A375 (cell line): ENCODE results near the gene G6PC3. TPM values are rescaled to one million over a fixed set of nuclear protein-coding genes. Genes with fewer than 3 reads are reported as not detected.
A peak's percentile ranks its signal among the peaks of the same experiment; 100 is the strongest.

Source experiments
- small RNA-seq: library from RNA; depleted of rRNA; stranded (forward); fragments of <200 nt; gene quantifications from one replicate; pipeline ENCODE3, GENCODE V24; 2014
- total RNA-seq: library from RNA; depleted of rRNA; stranded (reverse); fragments of >200 nt; shearing (Covaris generic); gene quantifications from 2 replicates; pipeline ENCODE4 v1.2.3, GENCODE V29; 2014; rRNA removed

Gene G6PC3
- total RNA-seq = 67.5 and 80.3 TPM in 2 replicates

GRCh38 chr17:44070455-44071197 is at the start of gene G6PC3:
Gene G6PC3, plus strand, starts transcription at chr17:44070735. Its CDS starts 231 bp downstream, at chr17:44070966.

GRCh38 chr17:44066204-44066930 is 4.2 kb upstream of the G6PC3 start, which contains the start of gene LSM12:
Gene LSM12, minus strand, starts transcription at chr17:44066671. Its CDS starts 84 bp downstream, at chr17:44066587.

GRCh38 chr17:44123356-44124117 is 53.0 kb downstream of the G6PC3 start, which contains the start of gene HDAC5:
Gene HDAC5, minus strand, starts transcription at chr17:44123641. Its CDS starts 6,126 bp downstream, at chr17:44117515.

Small RNAs within 50 kb of the gene (small RNA-seq; reads per million reads assigned to genes)
- gene RF00012 = 0.54 reads per million, percentile 29 among the genes with 10 or more reads in this experiment

Other genes with a start within 250 kb of the G6PC3 start
- gene MPP3, start 237.6 kb upstream of the G6PC3 start, total RNA-seq = 12.7 and 19.9 TPM in 2 replicates
- not detected in 2 replicates for gene CD300LG, start 223.6 kb upstream of the G6PC3 start, total RNA-seq
- gene MPP2, start 163.2 kb upstream of the G6PC3 start, total RNA-seq = 3.6 and 5.7 TPM in 2 replicates
- not detected in 2 replicates for gene PPY, start 128.3 kb upstream of the G6PC3 start, total RNA-seq
- not detected in 2 replicates for gene PYY, start 116.8 kb upstream of the G6PC3 start, total RNA-seq
- gene NAGS, start 66.1 kb upstream of the G6PC3 start, total RNA-seq = 0.96 and 0.98 TPM in 2 replicates
- 56.5 and 61.0 TPM in 2 replicates for gene TMEM101, start 55.8 kb upstream of the G6PC3 start, total RNA-seq
- 57.1 and 72.5 TPM in 2 replicates for gene LSM12, start 4.1 kb upstream of the G6PC3 start, total RNA-seq
- 62.8 and 63.2 TPM in 2 replicates for gene HDAC5, start 52.9 kb downstream of the G6PC3 start, total RNA-seq
- gene HROB, start 71.2 kb downstream of the G6PC3 start, total RNA-seq = 7.6 and 8.6 TPM in 2 replicates
- gene ASB16, start 100.0 kb downstream of the G6PC3 start, total RNA-seq = not detected in 2 replicates
- 23.2 and 27.8 TPM in 2 replicates for gene TMUB2, start 116.2 kb downstream of the G6PC3 start, total RNA-seq
- gene ATXN7L3, start 129.1 kb downstream of the G6PC3 start, total RNA-seq = 53.0 and 54.7 TPM in 2 replicates
- 100 and 108 TPM in 2 replicates for gene UBTF, start 148.9 kb downstream of the G6PC3 start, total RNA-seq
- gene SLC4A1, start 197.4 kb downstream of the G6PC3 start, total RNA-seq = not detected in 2 replicates
- gene RUNDC3A, start 237.9 kb downstream of the G6PC3 start, total RNA-seq = 0.79 and 2.6 TPM in 2 replicates